BLaER1 treated with 17β-estradiol and CSF1 and Interleukin-3, amounts not matched to agents 10 nM and 100 nM (cell line): ENCODE measurements around the gene SRRM3.
A peak's percentile ranks its signal among the peaks of the same experiment; 100 is the strongest.

Experiments used
- H3K27ac ChIP-seq, 11 experiments: shearing (Covaris generic); formaldehyde crosslinking; 2 replicates each; pipeline ENCODE4 v1.8.1; 2022
- H3K27me3 ChIP-seq, 11 experiments: shearing (Covaris generic); formaldehyde crosslinking; 2 replicates each; pipeline ENCODE4 v1.8.1; 2022
- H3K36me3 ChIP-seq, 11 experiments: shearing (Covaris generic); formaldehyde crosslinking; 2 replicates each; pipeline ENCODE4 v1.8.1; 2022
- H3K4me1 ChIP-seq, 10 experiments: shearing (Covaris generic); formaldehyde crosslinking; 2 replicates each; pipeline ENCODE4 v1.8.1; 2022
- H3K4me2 ChIP-seq, 11 experiments: shearing (Covaris generic); formaldehyde crosslinking; 2 replicates each; pipeline ENCODE4 v1.8.1; 2022
- H3K4me3 ChIP-seq, 10 experiments: shearing (Covaris generic); formaldehyde crosslinking; 2 replicates each; pipeline ENCODE4 v1.8.1; 2022
- H3K9ac ChIP-seq, 11 experiments: shearing (Covaris generic); formaldehyde crosslinking; 2 replicates each; pipeline ENCODE4 v1.8.1; 2022
- H3K9me3 ChIP-seq, 11 experiments: shearing (Covaris generic); formaldehyde crosslinking; replicated peaks in 1 of 11; 2 replicates each; pipeline ENCODE4 v1.8.1; 2022
- H4K20me1 ChIP-seq, 11 experiments: shearing (Covaris generic); formaldehyde crosslinking; 2 replicates each; pipeline ENCODE4 v1.8.1; 2022
- Cebpa-rat ChIP-seq, 11 experiments: shearing (Covaris generic); IDR thresholded peaks; 2 replicates each; pipeline ENCODE4 v1.8.1; 2022

Gene SRRM3

DNA sequence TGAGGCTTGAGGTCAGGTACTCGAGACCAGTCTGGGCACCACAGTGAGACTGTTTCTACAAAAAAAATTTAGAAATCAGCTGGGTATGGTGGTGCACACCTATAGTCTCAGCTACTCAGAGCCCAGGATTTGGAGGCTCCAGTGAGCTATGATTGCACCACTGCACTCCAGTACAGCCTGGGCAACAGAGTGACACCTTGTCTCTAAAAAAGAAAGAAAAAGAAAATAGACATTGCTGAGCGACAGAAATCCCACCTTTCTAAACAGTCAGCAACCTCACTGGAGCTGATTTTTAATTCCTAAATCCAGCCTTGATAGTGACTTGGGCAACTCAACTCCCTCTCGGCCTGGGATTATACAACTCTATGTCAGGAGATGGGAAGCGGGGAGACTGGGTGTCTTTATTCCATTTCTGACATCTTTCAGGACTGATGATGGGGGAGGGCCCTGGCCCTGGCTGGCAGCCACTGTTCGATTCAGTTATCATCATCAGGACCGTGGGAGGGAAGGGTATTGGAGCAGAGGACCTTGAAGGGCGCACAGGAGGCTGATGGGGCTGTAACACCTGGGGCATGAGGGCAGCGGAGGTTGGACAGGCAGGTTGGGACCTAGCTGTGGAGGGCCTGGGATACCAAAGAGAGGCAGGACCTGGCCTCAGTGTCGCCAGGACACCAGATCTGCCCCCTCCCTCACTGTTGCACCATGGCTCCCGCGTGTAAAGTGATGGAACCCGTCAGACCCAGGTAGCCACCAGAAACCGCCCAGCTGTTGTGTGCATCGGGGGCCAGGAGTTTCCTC is 115.5 kb downstream of the SRRM3 start:
- TF ChIP-seq Cebpa-rat (IDR thresholded peaks at IDR 0.05): no peak
- no peaks in the 10 kb centered on the region for H3K27me3 ChIP-seq
- H3K4me1 ChIP-seq: peaks cover 24 to 56% (median 43%) of the 10 kb centered on the region in 10 experiments
- peaks cover 3 to 12% (median 4%) of the 10 kb centered on the region in 11 experiments; a peak in 18 of 22 replicates for H3K36me3 ChIP-seq
- no peaks in the 10 kb centered on the region for H3K9me3 ChIP-seq
- peak overlapping the region in 10 of 11 experiments; percentile 46 to 93 (median 88); a peak in 20 of 22 replicates for H3K27ac ChIP-seq
- H3K9ac ChIP-seq: peak overlapping the region; percentile 70 to 90 (median 86); a peak in 21 of 22 replicates
- H3K4me3 ChIP-seq: peak overlapping the region; percentile 63 to 86 (median 73)
- H3K4me2 ChIP-seq: peak overlapping the region; percentile 81 to 98 (median 92)
- peaks cover 5 to 34% (median 32%) of the 10 kb centered on the region in 11 experiments; a peak in 20 of 22 replicates for H4K20me1 ChIP-seq

DNA sequence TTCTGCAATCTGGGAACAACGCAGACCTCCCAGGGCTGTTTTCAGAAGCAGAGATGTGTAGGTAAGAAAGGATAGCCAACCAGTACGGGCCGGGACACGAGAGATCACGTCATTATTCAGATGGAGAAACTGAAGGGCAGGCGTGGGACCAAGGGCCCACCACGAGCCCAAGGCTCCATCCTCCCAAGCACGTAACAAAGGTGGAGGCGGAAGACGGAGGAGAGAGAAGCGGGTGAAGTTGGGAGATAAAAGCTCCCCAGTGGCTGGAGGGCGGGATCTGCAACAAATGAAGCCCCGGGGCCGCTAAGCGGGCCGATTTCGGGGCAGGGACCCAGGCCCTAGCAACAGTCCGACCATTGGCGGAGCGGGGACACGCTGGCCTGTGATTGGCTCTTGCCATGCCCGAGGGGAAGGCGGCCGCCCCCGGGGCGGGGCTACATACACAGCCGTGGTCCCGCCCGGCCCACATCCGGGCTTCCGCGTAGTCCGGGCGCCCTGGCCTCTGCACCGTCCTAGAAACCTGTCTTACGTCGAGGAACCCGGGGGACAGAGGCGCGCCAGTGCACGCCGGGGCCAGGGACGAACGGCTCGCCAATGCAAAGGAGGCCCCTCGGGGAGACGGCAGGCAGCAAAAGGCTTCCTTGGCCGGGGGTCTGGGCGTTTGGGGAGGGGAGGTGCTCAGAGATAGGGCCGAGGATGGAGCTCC is 116.2 kb downstream of the SRRM3 start:
- Histone ChIP-seq H4K20me1 (peaks cover 12 to 42% (median 40%) of the 10 kb centered on the region in 11 experiments; a peak in 21 of 22 replicates), H3K4me2 (peak overlapping the region; percentile 81 to 98 (median 92)), H3K9me3 (no peaks in the 10 kb centered on the region), H3K36me3 (peaks cover 11 to 20% (median 12%) of the 10 kb centered on the region in 11 experiments; a peak in 20 of 22 replicates), H3K4me3 (peak overlapping the region; percentile 63 to 86 (median 73)), H3K27ac (peak overlapping the region; percentile 49 to 93 (median 85)), H3K9ac (peak overlapping the region; percentile 70 to 90 (median 86)), H3K27me3 (no peaks in the 10 kb centered on the region), H3K4me1 (peaks cover 30 to 60% (median 38%) of the 10 kb centered on the region in 10 experiments)
- TF ChIP-seq Cebpa-rat (IDR thresholded peaks at IDR 0.05): no peak

DNA sequence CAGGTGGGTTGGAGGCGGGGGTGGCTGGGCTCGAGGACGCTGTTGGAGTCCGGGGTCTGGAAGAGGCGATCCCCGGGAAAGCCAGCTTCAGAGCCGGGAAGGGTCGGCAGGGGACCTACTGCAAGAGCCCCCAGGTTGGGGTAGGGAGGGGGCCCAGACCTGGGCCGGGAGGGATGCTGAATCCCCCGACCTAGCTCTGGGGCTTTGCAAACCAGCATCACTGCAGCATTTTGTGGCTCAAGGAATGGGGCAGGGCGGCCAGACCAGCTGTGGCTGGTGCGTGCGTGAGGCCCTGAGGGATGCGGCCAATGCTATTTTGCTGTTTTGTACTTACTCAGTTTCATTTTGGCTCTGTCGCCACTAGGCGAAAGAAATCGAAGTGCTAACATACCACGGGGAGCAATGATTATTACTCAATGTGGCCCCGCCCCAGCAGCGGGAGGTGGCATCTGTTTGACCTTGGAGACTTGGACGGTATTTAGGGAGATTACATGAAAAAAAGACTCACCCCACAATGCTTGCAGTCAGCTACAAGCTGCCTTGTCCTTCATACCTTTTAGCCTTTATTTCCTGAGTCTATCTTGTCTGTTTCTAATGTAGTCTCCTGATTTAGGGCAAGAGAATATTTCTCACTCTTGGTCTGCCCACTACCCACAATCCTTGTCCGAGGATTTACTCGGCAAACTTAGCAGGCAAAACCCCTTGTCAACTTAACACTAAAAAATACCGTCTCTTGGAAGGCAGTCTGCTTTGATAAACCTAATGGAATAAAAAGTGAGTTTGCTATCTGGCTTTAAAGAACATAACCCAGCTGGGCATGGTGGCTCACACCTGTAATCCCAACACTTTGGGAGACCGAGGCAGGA is 117.0 kb downstream of the SRRM3 start:
- peak overlapping the region; percentile 81 to 98 (median 92) for H3K4me2 ChIP-seq
- peaks cover 28 to 52% (median 31%) of the 10 kb centered on the region in 10 experiments for H3K4me1 ChIP-seq
- H3K4me3 ChIP-seq: peak overlapping the region; percentile 63 to 86 (median 73)
- H3K27me3 ChIP-seq: no peaks in the 10 kb centered on the region
- H3K27ac ChIP-seq: peak overlapping the region; percentile 49 to 93 (median 85)
- H3K9me3 ChIP-seq: no peaks in the 10 kb centered on the region
- H3K36me3 ChIP-seq: peaks cover 13 to 27% (median 19%) of the 10 kb centered on the region in 11 experiments; a peak in 20 of 22 replicates
- TF ChIP-seq Cebpa-rat (IDR thresholded peaks at IDR 0.05): peak in 8 of 11 experiments; percentile 38 to 83 (median 64); a peak in 13 of 22 replicates
- H4K20me1 ChIP-seq: peaks cover 20 to 50% (median 47%) of the 10 kb centered on the region in 11 experiments; a peak in 21 of 22 replicates
- H3K9ac ChIP-seq: peak overlapping the region; percentile 70 to 90 (median 86)

DNA sequence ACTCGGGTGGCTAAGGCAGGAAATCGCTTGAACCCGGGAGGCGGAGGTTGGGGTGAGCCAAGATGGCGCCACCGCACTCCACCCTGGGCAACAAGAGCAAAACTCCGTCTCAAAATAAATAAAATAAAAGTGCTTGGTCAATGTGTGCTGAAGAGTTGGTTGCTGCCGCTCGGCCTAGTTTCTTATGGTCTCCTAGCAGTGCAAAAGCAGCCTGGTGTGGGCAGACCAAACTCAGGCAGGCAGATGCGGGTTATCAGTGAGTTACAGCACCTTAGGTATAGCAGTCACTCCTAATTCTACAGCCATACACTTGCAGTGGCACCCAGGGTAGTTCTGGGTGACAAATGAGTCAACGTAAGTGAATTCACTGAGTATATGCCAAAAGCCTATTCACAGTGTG is 123.4 kb downstream of the SRRM3 start:
- H3K4me2 ChIP-seq: no peak overlapping the region
- H3K9me3 ChIP-seq: no peaks in the 10 kb centered on the region
- H3K27me3 ChIP-seq: no peaks in the 10 kb centered on the region
- peaks cover 65 to 89% (median 82%) of the 10 kb centered on the region in 11 experiments for H3K36me3 ChIP-seq
- H3K4me1 ChIP-seq: peaks cover 10 to 25% (median 18%) of the 10 kb centered on the region in 10 experiments; a peak in 18 of 20 replicates
- no peak for TF ChIP-seq Cebpa-rat (IDR thresholded peaks at IDR 0.05)
- H3K4me3 ChIP-seq: no peak overlapping the region
- H3K9ac ChIP-seq: no peak overlapping the region
- H3K27ac ChIP-seq: no peak overlapping the region
- H4K20me1 ChIP-seq: peaks cover 83 to 100% (median 99%) of the 10 kb centered on the region in 11 experiments

DNA sequence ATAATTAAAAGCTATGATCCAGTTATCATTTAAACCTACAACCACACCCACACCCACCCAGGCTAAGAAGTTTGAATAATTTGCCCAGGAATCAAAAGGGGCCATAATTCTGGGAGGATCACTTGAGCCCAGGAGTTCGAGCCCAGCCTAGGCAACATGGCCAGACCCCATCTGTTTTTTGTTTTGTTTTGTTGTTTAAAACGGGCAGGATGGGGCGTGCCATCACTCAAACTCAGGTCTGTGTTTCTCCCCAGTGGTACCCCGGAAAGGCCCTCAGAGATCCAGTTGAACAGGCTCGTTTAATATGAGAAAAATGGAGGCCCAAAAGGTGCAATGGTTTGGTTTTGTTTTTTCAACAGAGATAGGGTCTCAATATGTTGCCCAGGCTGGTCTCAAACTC is 124.1 kb downstream of the SRRM3 start:
- Histone ChIP-seq H4K20me1 (peaks cover 90 to 100% (median 99%) of the 10 kb centered on the region in 11 experiments), H3K4me1 (peaks cover 7 to 21% (median 16%) of the 10 kb centered on the region in 10 experiments; a peak in 17 of 20 replicates), H3K27me3 (no peaks in the 10 kb centered on the region), H3K9ac (no peak overlapping the region), H3K27ac (no peak overlapping the region), H3K36me3 (peaks cover 72 to 96% (median 89%) of the 10 kb centered on the region in 11 experiments), H3K4me3 (no peak overlapping the region), H3K9me3 (no peaks in the 10 kb centered on the region), H3K4me2 (no peak overlapping the region)
- no peak for TF ChIP-seq Cebpa-rat (IDR thresholded peaks at IDR 0.05)

DNA sequence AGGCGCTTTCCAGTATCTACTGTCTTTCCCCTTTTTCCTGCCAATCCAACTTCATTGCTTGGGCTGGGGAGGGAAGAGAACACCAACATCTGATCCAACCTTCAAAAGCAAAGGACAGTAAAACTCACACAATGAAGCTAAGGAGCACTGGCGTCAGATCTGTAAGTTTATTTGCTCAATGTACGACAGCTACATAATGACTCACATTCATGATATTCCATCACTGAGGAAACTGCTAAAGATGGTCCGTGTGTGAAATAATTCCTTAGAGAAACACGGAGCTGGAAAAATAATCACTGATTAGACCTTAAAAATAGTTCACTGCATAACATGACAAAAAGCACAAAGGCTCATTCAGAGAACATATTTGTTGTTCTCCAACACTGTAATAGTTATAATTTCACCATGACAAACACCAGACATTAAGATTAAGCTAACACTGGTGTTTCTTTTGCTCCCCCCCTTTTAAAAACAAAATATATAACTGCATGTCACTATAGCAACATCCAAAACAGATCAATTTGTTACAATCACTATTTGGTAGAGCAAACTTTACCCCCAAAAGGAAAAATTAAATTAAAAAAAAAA is 125.0 kb downstream of the SRRM3 start:
- Histone ChIP-seq H4K20me1 (peaks cover 99 to 100% (median 99%) of the 10 kb centered on the region in 11 experiments), H3K36me3 (peaks cover 82 to 100% (median 98%) of the 10 kb centered on the region in 11 experiments), H3K9me3 (no peaks in the 10 kb centered on the region), H3K4me1 (peaks cover 8 to 28% (median 14%) of the 10 kb centered on the region in 10 experiments; a peak in 17 of 20 replicates), H3K9ac (no peak overlapping the region), H3K27me3 (no peaks in the 10 kb centered on the region), H3K4me2 (no peak overlapping the region), H3K27ac (no peak overlapping the region), H3K4me3 (no peak overlapping the region)
- no peak for TF ChIP-seq Cebpa-rat (IDR thresholded peaks at IDR 0.05)

DNA sequence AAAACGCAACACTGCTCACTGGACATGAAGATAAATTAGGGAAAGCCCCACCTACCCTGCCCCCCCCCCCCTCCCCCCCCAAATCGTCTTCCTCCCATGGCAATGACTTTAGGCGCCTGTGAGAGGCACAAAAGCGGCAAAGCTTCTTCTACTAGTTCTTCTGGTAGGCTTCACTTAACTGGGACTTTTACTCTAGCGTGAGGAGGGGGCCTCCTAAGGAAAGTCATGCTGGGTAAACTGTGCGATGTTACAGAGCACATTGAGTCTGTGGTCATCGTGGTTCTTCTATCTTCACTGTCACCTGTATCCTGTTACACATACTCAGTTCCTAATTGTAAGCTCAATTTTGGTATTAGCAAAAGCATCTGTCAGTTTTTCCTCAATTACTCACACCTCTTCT is 125.9 kb downstream of the SRRM3 start:
- peaks cover 99 to 100% (median 99%) of the 10 kb centered on the region in 11 experiments for H4K20me1 ChIP-seq
- no peak overlapping the region for H3K4me2 ChIP-seq
- no peak overlapping the region for H3K4me3 ChIP-seq
- TF ChIP-seq Cebpa-rat (IDR thresholded peaks at IDR 0.05): no peak
- H3K9ac ChIP-seq: peak overlapping the region in 1 of 11 experiments; percentile 39; a peak in 1 of 22 replicates
- H3K36me3 ChIP-seq: peaks cover 83 to 100% (median 99%) of the 10 kb centered on the region in 11 experiments
- no peaks in the 10 kb centered on the region for H3K9me3 ChIP-seq
- H3K27ac ChIP-seq: peak overlapping the region in 3 of 11 experiments; percentile 5 to 47 (median 30); a peak in 2 of 22 replicates
- peaks cover 8 to 34% (median 19%) of the 10 kb centered on the region in 10 experiments; a peak in 19 of 20 replicates for H3K4me1 ChIP-seq
- no peaks in the 10 kb centered on the region for H3K27me3 ChIP-seq
